HG02970 (cell line): Measurements from ENCODE around the gene HNMT.

Experiments used
- ATAC-seq: cut with Tn5 transposase; IDR thresholded peaks from one replicate; pipeline ENCODE4 v1.9.1; 2021; ENCODE audit warnings: mild to moderate bottlenecking, moderate library complexity, moderate number of reproducible peaks; ENCODE audit not compliant: unreplicated experiment, low FRiP score

Gene HNMT

GRCh38 chr2:137944714-137945113 is 19.6 kb upstream of the HNMT start:
- no peak for ATAC-seq

DNA sequence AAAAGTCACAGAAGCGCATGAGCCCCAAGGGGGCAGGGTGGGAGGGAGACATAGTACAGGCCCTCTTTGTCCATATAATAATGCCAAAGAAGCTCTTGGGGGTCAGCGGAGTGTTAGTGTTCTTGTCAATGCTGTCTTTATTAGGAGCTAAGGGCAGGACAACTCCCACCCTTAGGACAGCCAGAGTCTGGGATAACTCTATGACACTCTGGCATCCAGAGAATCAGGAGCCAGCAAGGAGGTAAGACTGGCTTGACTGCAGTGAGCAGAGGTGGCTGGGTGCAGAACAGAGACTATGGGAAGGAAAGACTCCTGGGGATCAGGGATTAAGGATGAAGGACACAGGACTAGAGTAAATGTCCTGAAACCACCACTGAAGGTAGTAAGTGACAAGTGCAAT is 19.0 kb upstream of the HNMT start:
- ATAC-seq = no peak

DNA sequence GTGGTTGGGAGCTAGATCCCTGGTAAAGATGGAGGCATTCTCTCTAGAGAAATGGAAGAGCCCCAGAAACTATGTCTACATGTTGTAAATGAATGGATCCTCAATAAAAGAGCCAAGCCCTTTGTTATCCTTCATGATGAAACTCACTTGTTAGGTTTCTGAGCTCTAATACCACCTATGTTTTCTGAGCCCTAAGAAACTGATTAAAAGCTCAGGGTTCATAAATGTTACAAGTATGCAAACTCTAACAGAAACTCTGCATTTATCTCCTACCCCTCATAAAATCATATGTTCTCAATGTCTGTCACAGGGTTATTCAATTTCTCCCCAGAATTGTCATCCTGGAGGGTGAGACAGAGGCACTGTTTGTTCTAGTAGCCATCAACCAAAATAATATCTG is 18.0 kb upstream of the HNMT start:
- no peak for ATAC-seq

GRCh38 chr2:137947032-137947727 is 17.1 kb upstream of the HNMT start:
- ATAC-seq = no peak

DNA sequence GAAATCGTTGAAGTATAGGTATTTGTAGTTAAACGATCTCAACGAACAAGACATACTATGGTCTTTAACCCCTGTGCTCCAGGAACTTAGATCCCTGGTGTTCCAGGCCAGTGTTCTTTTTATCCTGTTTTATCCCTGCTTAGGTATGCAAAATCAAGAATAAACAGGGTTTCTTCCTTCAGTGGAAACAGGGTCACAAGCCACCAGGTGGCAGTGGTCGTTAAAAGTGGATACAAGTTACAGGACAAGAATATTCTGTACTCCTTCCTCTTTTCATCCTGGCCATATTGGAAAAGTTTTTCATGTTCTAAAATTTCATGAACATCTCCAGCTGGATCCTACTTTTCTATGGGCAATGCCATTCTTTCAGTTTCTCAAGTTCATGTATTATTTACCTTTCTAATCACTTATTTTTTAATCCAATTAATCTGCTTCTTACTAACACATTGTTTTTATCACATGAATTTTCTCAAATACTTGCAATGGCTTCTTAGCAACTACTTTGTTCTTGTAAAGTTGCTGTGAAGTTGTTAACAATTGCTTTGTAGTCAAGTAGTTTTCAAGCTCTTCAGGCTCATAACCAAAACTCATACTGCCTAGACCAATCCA is 16.4 kb upstream of the HNMT start:
- no peak for ATAC-seq

GRCh38 chr2:137948894-137949293 is 15.4 kb upstream of the HNMT start:
- ATAC-seq = no peak

DNA sequence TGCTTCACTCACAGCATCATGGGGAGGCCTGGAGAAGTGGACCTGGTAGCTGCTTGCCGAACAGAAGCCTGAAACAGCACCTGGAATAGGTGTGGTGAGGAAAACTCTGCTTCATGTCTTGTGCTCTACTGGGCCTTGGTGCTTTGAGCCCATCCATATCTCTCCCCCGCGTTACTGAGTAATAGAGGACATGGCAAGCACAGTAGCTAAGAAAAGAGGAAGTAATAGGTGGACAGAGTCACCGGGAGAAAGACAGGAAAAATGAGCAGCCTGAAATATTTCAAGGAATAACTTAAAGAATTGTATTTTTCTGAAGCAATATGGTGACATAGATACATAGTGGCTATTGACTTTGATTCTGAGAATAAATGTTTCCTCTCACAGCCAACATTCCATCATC is 14.0 kb upstream of the HNMT start:
- ATAC-seq = no peak

- no peak for ATAC-seq
Observed at GRCh38 chr2:137951586-137951985, 12.7 kb upstream of the HNMT start.

GRCh38 chr2:137952586-137953129 is 11.6 kb upstream of the HNMT start:
- ATAC-seq = no peak

GRCh38 chr2:137955536-137955935 is 8.7 kb upstream of the HNMT start:
- ATAC-seq = no peak

GRCh38 chr2:137957033-137957432 is 7.2 kb upstream of the HNMT start:
- ATAC-seq = no peak

- ATAC-seq = no peak
Observed at GRCh38 chr2:137959166-137959565, 5.1 kb upstream of the HNMT start.

DNA sequence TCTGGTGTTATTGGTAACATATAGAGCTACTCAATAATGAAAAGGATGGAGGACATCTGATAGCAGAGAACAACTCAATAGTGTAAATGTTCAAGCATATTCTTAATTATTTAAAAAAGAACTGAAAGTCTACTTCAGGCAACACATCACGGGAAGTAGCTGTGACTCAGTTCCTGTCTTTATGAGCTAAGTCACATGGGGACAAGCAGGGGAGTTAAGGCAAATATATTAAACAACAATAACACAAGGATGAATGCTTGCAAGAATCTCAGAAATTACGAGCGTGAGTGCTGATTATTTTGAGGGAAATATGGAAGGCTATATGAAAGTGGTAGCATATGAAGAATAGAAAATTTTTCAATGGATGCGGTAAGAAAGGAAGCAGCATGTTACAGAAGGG is 4.0 kb upstream of the HNMT start:
- no peak for ATAC-seq

- no peak for ATAC-seq
Observed at GRCh38 chr2:137961602-137962001, 2.7 kb upstream of the HNMT start.

DNA sequence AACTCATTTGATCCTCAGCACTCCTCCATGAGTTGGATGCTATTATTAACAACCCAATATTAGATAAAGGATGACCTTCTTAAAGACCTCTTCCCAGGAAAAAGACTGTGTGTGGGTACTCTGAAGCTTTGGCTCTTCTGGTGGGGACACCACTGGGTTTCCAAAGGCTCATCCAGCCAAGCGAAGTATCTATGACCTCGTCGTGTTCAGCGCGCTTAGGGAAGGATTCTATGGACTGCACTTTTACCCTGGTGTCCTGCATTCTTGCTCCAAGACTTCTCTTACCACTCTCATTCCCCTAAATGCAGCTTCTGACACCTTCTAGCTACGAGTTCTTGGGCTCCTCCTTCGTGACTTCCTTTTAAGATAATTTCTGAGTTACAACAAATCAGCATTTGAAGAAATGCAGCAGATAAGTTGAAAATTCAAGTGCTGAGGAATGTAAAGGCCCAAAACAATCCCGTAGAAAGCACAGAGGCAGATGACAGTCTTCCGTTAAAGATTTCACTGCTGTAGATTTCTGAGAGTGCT is 673 bp upstream of the HNMT start:
- no peak for ATAC-seq

- no peak for ATAC-seq
Observed at GRCh38 chr2:137964859-137965459, 686 bp downstream of the HNMT start.

GRCh38 chr2:137966043-137966442 is 1.8 kb downstream of the HNMT start:
- no peak for ATAC-seq

- no peak for ATAC-seq
Observed at GRCh38 chr2:137967042-137967441, 2.8 kb downstream of the HNMT start.

DNA sequence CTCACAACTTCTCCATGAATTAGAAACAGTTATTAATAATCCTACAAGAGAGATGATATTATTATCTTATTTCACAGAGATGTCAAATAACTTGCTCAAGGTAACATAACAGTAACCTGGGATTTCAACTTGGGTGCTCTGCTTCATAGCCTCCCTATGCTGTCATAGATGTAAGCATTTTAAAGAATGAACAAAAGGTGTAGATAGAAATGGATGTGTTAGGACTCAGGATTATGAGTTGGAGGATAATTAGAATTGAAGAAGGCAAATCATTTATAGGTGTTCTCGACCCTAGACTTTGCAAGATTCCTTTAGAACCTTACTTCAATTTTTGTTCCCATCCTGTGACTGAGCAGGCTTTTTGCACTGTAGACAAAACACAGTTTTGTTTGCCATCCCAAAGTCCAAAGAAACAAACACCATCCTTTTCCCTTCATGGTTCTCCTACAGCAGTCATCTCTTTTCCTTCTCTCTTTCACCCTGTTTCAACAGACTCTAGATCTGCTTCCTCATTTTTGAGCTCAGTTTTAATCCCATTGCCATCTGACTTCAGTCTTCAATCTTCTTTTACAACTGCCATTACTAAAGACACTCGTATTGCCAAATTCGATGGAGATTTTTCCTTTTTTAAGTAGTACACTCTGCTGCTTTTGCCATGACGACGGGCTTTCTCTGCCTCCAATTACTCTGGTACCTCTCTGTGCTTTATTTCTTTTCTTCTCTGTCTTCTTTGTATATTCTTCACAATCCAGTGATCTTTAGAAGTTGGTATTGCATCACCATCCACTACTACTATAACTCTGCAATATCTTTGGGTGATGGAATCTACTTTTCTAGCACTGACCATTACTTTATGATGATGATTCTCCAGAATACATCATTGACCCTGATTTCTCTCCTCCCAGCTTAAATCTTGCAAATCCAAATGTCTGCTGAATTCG is 4.5 kb downstream of the HNMT start:
- no peak for ATAC-seq

- ATAC-seq = no peak
Observed at GRCh38 chr2:137969418-137969765, 5.1 kb downstream of the HNMT start.

DNA sequence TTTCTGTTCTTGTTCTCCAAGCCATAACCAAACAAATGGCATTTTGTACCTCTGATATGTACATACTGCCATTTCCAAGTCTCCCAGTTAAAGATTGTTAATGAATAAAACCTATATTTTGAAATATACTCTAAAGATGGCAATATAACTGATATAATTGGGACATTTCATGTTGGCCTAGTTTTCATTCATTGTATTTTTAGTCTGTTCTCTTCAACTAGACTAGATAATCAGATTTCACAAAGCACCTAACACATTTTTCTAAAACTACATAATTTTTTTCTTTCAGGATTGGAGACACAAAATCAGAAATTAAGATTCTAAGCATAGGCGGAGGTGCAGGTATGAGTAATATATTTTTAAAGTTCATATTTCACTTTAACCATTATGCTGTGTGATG is 5.6 kb downstream of the HNMT start:
- ATAC-seq = no peak
